ENCODE results near the gene AIFM2. TPM values are rescaled to one million over a fixed set of nuclear protein-coding genes. Genes with fewer than 3 reads are reported as not detected.
A peak's percentile ranks its signal among the peaks of the same experiment; 100 is the strongest.

AIFM2 gene
- total and polyA plus RNA-seq, 11 donors, result 12.9 to 31.8 (median 18.1) TPM

- ATAC-seq (no peak), DNase-seq (no peak)
- no peaks in the 10 kb centered on the region for H3K27me3 ChIP-seq
- TF ChIP-seq, protein P1, sequence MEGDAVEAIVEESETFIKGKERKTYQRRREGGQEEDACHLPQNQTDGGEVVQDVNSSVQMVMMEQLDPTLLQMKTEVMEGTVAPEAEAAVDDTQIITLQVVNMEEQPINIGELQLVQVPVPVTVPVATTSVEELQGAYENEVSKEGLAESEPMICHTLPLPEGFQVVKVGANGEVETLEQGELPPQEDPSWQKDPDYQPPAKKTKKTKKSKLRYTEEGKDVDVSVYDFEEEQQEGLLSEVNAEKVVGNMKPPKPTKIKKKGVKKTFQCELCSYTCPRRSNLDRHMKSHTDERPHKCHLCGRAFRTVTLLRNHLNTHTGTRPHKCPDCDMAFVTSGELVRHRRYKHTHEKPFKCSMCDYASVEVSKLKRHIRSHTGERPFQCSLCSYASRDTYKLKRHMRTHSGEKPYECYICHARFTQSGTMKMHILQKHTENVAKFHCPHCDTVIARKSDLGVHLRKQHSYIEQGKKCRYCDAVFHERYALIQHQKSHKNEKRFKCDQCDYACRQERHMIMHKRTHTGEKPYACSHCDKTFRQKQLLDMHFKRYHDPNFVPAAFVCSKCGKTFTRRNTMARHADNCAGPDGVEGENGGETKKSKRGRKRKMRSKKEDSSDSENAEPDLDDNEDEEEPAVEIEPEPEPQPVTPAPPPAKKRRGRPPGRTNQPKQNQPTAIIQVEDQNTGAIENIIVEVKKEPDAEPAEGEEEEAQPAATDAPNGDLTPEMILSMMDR (IDR thresholded peaks at IDR 0.05), result no peak
- no peak for TF ChIP-seq POLR2A (IDR thresholded peaks at IDR 0.05)
- peaks cover 0 to 76% (median 50%) of the 10 kb centered on the region in 12 donors for H3K4me1 ChIP-seq
- H3K36me3 ChIP-seq, result peaks cover 0 to 22% (median 8%) of the 10 kb centered on the region in 9 donors
- H3K27ac ChIP-seq, result no peak overlapping the region
- no peak overlapping the region for H3K4me3 ChIP-seq
- no peaks in the 10 kb centered on the region for H3K9me3 ChIP-seq
- intact Hi-C loops (cut with DNase I), result no loop called here
- WGBS, 4 donors, result 82 to 91% (median 88%) methylated on average over 7 of the region's 7 CpGs
These were observed 34.6 kb upstream of the AIFM2 start for GRCh38 chr10:70167246-70167645.

GRCh38 chr10:70166394-70166793, 33.8 kb upstream of the AIFM2 start:
- H3K4me1 ChIP-seq, result peaks cover 0 to 83% (median 54%) of the 10 kb centered on the region in 12 donors

GRCh38 chr10:70164163-70164562, 31.5 kb upstream of the AIFM2 start:
- ATAC-seq, result peak in 2 of 4 donors; percentile 19 to 49

More at GRCh38 chr10:70166394-70166793, 33.8 kb upstream of the AIFM2 start:
- Histone ChIP-seq H3K4me3 (no peak overlapping the region), H3K27me3 (no peaks in the 10 kb centered on the region), H3K36me3 (peaks cover 0 to 28% (median 14%) of the 10 kb centered on the region in 9 donors), H3K27ac (no peak overlapping the region), H3K9me3 (no peaks in the 10 kb centered on the region)
- 61 to 65% (median 65%) methylated on average over 3 of the region's 3 CpGs for WGBS, 4 donors
- intact Hi-C loops (cut with DNase I), result no loop called here
- no peak for TF ChIP-seq POLR2A (IDR thresholded peaks at IDR 0.05)
- TF ChIP-seq, protein P1 (IDR thresholded peaks at IDR 0.05), result no peak
- no peak for DNase-seq
- ATAC-seq, result no peak

DNA sequence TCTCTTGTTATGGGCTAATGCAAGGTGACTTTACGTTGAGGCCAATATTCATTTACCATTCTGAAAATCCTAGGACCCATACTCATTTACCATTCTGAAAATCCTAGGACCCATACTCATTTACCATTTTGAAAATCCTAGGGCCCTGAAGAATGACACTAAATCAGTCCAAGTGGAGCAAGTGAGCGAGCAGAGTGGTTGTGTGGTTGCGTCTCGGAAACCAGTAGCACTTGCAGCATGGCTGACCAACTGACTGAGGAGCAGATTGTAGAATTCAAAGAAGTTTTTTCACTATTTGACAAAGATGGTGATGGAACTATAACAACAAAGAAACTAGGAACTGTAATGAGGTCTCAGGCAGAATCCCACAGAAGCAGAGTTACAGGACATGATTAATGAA, 30.8 kb upstream of the AIFM2 start:
- Histone ChIP-seq H3K27me3 (no peaks in the 10 kb centered on the region), H3K27ac (peak overlapping the region in 1 of 12 donors; percentile 55), H3K9me3 (no peaks in the 10 kb centered on the region), H3K4me3 (no peak overlapping the region), H3K4me1 (peaks cover 0 to 78% (median 47%) of the 10 kb centered on the region in 12 donors), H3K36me3 (peaks cover 0 to 58% (median 42%) of the 10 kb centered on the region in 9 donors)
- intact Hi-C loops (cut with DNase I), result no loop called here
- ATAC-seq (no peak), DNase-seq (no peak)
- TF ChIP-seq, protein P1 (IDR thresholded peaks at IDR 0.05), result no peak
- TF ChIP-seq POLR2A (IDR thresholded peaks at IDR 0.05), result no peak
- 93 to 97% (median 94%) methylated on average over 4 of the region's 4 CpGs for WGBS, 4 donors

More at GRCh38 chr10:70164163-70164562, 31.5 kb upstream of the AIFM2 start:
- Histone ChIP-seq H3K27me3 (no peaks in the 10 kb centered on the region), H3K27ac (peak overlapping the region in 1 of 12 donors; percentile 55), H3K4me3 (no peak overlapping the region), H3K9me3 (no peaks in the 10 kb centered on the region), H3K36me3 (peaks cover 0 to 51% (median 37%) of the 10 kb centered on the region in 9 donors), H3K4me1 (peaks cover 0 to 85% (median 51%) of the 10 kb centered on the region in 12 donors)
- intact Hi-C loops (cut with DNase I), result no loop called here
- TF ChIP-seq, protein P1 (IDR thresholded peaks at IDR 0.05), result no peak
- TF ChIP-seq POLR2A (IDR thresholded peaks at IDR 0.05), result no peak
- DNase-seq, result no peak
- WGBS, 4 donors, result 50 to 63% (median 55%) methylated on average over 3 of the region's 3 CpGs

All from heart left ventricle (tissue), 16 donors.